ENCODE measurements around the gene EFHD2. TPM values are rescaled to one million over a fixed set of nuclear protein-coding genes. Genes with fewer than 3 reads are reported as not detected.
"Not testable (repeated sequence)": the region's sequence is repeated elsewhere in the genome, so short reads cannot be mapped to it uniquely, and the experiment has no call there.

Gene EFHD2
- total RNA-seq, 3 donors from 2014 or later (not counting 1 experiment from before 2014, with no cell fraction given), result 804 to 952 (median 855) TPM

DNA sequence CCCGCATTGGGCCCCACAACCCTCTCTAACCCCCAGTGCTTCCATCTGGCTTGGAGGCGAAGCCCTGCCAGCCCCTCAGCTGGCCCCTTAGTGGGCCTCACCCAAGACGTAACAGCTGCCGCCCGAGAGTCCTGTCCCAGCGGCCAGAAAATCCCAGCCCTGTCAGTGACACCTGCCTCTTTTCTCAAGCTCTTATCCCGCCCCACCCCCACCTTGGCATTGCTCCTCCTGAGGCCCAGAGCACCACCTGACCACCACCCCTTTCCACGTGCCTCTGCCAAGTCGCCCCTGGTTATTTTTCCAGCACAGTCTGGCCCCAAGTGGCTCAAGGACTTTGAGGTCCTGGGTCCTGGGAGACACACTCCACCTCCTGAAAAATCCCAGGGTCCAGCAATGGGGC is 22.6 kb downstream of the EFHD2 start:
- 86% methylated on average over 9 of the region's 9 CpGs for WGBS (ENCODE audit: insufficient coverage)
- peak overlapping the region; percentile 65 for H3K4me3 Mint-ChIP-seq
- H3K27ac Mint-ChIP-seq, result peak overlapping the region; percentile 88 to 93

GRCh38 chr1:15433471-15433870 is 23.8 kb downstream of the EFHD2 start:
- H3K27me3 ChIP-seq (ENCODE audit: control insufficient read depth, insufficient read depth, low read length), result no peaks in the 10 kb centered on the region
- DNase-seq, result peak in 1 of 2 donors; percentile 16
- peak overlapping the region; percentile 88 to 93 for H3K27ac Mint-ChIP-seq
- H3K9me3 Mint-ChIP-seq, result no peaks in the 10 kb centered on the region
- peaks cover 34% of the 10 kb centered on the region for H3K36me3 ChIP-seq (ENCODE audit: control insufficient read depth, insufficient read depth, low read length)
- intact Hi-C loops (cut with micrococcal nuclease), result no loop called here
- H3K36me3 Mint-ChIP-seq, result peaks cover 8% of the 10 kb centered on the region
- no peak for TF ChIP-seq CTCF (IDR thresholded peaks at IDR 0.05)
- peak overlapping the region; percentile 53 for H3K4me3 Mint-ChIP-seq
- H3K9me3 ChIP-seq (ENCODE audit: control insufficient read depth, insufficient read depth, low read length), result no peaks in the 10 kb centered on the region
- no peak overlapping the region for H3K27ac ChIP-seq (ENCODE audit: low read length)
- H3K27me3 Mint-ChIP-seq (ENCODE audit: low read depth in 2 of 2), result no peaks in the 10 kb centered on the region
- WGBS (ENCODE audit: insufficient coverage), result 95% methylated on average over 8 of the region's 9 CpGs
- peak in 1 of 3 donors; percentile 1 for ATAC-seq
- H3K4me1 Mint-ChIP-seq, result peaks cover 31 to 51% of the 10 kb centered on the region in 2 donors
- H3K4me3 ChIP-seq (ENCODE audit: low read length), result no peak overlapping the region
- peaks cover 35% of the 10 kb centered on the region for H3K4me1 ChIP-seq (ENCODE audit: control insufficient read depth, insufficient read depth, low read length)

More for the DNA sequence above, 22.6 kb downstream of the EFHD2 start:
- DNase-seq (peak in 1 of 2 donors; percentile 21), ATAC-seq (no peak)
- Histone ChIP-seq H3K4me1 (ENCODE audit: control insufficient read depth, insufficient read depth, low read length) (peaks cover 38% of the 10 kb centered on the region), H3K9me3 (ENCODE audit: control insufficient read depth, insufficient read depth, low read length) (no peaks in the 10 kb centered on the region), H3K27me3 (ENCODE audit: control insufficient read depth, insufficient read depth, low read length) (no peaks in the 10 kb centered on the region), H3K27ac (ENCODE audit: low read length) (no peak overlapping the region), H3K4me3 (ENCODE audit: low read length) (no peak overlapping the region), H3K36me3 (ENCODE audit: control insufficient read depth, insufficient read depth, low read length) (peaks cover 43% of the 10 kb centered on the region)
- Mint-ChIP-seq H3K36me3 (peaks cover 8% of the 10 kb centered on the region), H3K27me3 (ENCODE audit: low read depth in 2 of 2) (no peaks in the 10 kb centered on the region), H3K4me1 (peaks cover 37 to 61% of the 10 kb centered on the region in 2 donors), H3K9me3 (no peaks in the 10 kb centered on the region)
- TF ChIP-seq CTCF (IDR thresholded peaks at IDR 0.05), result no peak
- intact Hi-C loops (cut with micrococcal nuclease), result no loop called here

- H3K27me3 Mint-ChIP-seq (ENCODE audit: low read depth in 2 of 2); H3K27me3 ChIP-seq (ENCODE audit: control insufficient read depth, insufficient read depth, low read length); intact Hi-C loops (cut with micrococcal nuclease); H3K36me3 Mint-ChIP-seq; H3K27ac ChIP-seq (ENCODE audit: low read length); H3K4me3 ChIP-seq (ENCODE audit: low read length); H3K9me3 ChIP-seq (ENCODE audit: control insufficient read depth, insufficient read depth, low read length); H3K9me3 Mint-ChIP-seq: not testable (repeated sequence)
- peak in 1 of 2 donors; percentile 31 for DNase-seq
- peaks cover 28 to 41% of the 10 kb centered on the region in 2 donors for H3K4me1 Mint-ChIP-seq
- 34% methylated on average over 8 of the region's 8 CpGs for WGBS (ENCODE audit: insufficient coverage)
- peak overlapping the region; percentile 63 for H3K4me3 Mint-ChIP-seq
- ATAC-seq, result peak in 1 of 3 donors; percentile 15
- peaks cover 26% of the 10 kb centered on the region for H3K4me1 ChIP-seq (ENCODE audit: control insufficient read depth, insufficient read depth, low read length)
- H3K36me3 ChIP-seq (ENCODE audit: control insufficient read depth, insufficient read depth, low read length), result peaks cover 21% of the 10 kb centered on the region
- H3K27ac Mint-ChIP-seq, result peak overlapping the region; percentile 88 to 93
Observed at GRCh38 chr1:15434739-15435138, 25.1 kb downstream of the EFHD2 start.

DNA sequence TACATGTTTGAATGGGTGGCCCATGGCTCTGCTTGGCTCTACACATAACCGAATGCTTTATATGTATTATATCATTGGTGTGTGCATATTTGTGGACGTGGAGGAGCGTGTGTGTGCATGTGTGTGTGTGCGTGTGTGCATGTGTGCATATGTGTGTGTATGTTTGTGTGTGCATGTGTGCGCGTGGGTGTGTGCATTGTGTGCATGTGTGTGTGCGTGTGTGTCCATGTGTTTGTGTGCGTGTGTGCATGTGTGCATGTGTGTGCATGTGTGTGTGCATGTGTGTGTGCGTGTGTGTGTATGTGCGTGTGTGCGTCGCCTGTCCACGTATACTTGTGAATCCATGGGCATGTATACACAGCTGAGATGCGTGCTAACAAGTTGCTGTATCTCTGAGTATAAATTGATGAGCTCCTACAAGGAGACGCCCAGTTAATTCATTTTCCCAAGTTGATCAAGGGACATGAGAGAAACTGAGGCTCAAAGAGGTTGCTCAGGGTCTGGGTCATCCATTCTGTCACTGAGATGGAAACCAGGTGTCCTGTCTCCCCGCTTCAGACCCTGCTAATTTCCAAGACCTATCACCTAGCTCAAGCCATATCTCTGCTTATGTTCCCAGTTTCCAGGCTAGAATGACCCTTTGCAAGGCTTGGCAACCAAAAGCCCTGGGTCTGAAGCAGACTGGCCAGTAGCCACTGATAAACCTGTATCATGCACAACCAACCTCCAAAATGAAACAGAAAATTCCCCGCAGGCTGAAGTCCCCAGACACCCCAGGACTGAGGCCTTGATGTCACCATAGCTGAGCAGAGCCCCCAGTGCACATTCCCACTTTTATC is 25.8 kb downstream of the EFHD2 start:
- Histone ChIP-seq H3K4me1 (ENCODE audit: control insufficient read depth, insufficient read depth, low read length) (peaks cover 24% of the 10 kb centered on the region), H3K36me3 (ENCODE audit: control insufficient read depth, insufficient read depth, low read length) (peaks cover 14% of the 10 kb centered on the region), H3K27ac (ENCODE audit: low read length) (no peak overlapping the region), H3K4me3 (ENCODE audit: low read length) (no peak overlapping the region), H3K9me3 (ENCODE audit: control insufficient read depth, insufficient read depth, low read length) (no peaks in the 10 kb centered on the region), H3K27me3 (ENCODE audit: control insufficient read depth, insufficient read depth, low read length) (no peaks in the 10 kb centered on the region)
- WGBS (ENCODE audit: insufficient coverage), result 97% methylated on average over 17 of the region's 17 CpGs
- TF ChIP-seq CTCF (IDR thresholded peaks at IDR 0.05), result no peak
- DNase-seq (peak in 1 of 2 donors; percentile 27), ATAC-seq (peak in 1 of 3 donors; percentile 8)
- Mint-ChIP-seq H3K36me3 (no peaks in the 10 kb centered on the region), H3K4me1 (peaks cover 21 to 34% of the 10 kb centered on the region in 2 donors), H3K9me3 (no peaks in the 10 kb centered on the region), H3K4me3 (peak overlapping the region; percentile 63), H3K27ac (peak overlapping the region; percentile 88 to 93), H3K27me3 (ENCODE audit: low read depth in 2 of 2) (no peaks in the 10 kb centered on the region)
- intact Hi-C loops (cut with micrococcal nuclease), result no loop called here
